Neural cell (in vitro differentiated cells): Measurements from ENCODE around the gene PPP1R8. TPM values are rescaled to one million over a fixed set of nuclear protein-coding genes. Genes with fewer than 3 reads are reported as not detected.

Source experiments
- H2AFZ ChIP-seq: fragments of 200-600, 300-800 bp; sonication (generic), shearing (Covaris generic); 2 replicates; pipeline ENCODE4 v1.6.0; 2014; ENCODE audit warnings: low read depth, mild to moderate bottlenecking, antibody characterized with exemption, low read length, moderate library complexity
- H3F3A ChIP-seq: fragments of 200-600 bp; shearing (Covaris generic); 2 replicates; pipeline ENCODE4 v1.6.1; 2016; ENCODE audit warnings: mild to moderate bottlenecking, moderate library complexity, mixed read lengths, antibody characterized with exemption, low read length; ENCODE audit not compliant: insufficient read depth, poor library complexity, severe bottlenecking
- H3K27ac ChIP-seq: fragments of 200-600, 300-800 bp; sonication (generic), shearing (Covaris generic); 2 replicates; pipeline ENCODE4 v1.5.1; 2014; ENCODE audit warnings: mild to moderate bottlenecking, low read length, moderate library complexity
- H3K27me3 ChIP-seq: fragments of 300-800, 200-600 bp; sonication (generic), shearing (Covaris generic); 2 replicates; pipeline ENCODE4 v1.6.0; 2014; ENCODE audit warnings: mild to moderate bottlenecking, low read depth, low read length, moderate library complexity; ENCODE audit not compliant: insufficient read depth
- H3K36me3 ChIP-seq: fragments of 300-800, 200-600 bp; sonication (generic), shearing (Covaris generic); 2 replicates; pipeline ENCODE4 v1.5.1; 2014; ENCODE audit warnings: mild to moderate bottlenecking, antibody characterized with exemption, low read length, moderate library complexity; ENCODE audit not compliant: insufficient read depth
- H3K4me2 ChIP-seq: fragments of 300-800, 200-600 bp; sonication (generic), shearing (Covaris generic); 2 replicates; pipeline ENCODE4 v1.6.0; 2014; ENCODE audit warnings: mild to moderate bottlenecking, low read length
- H3K4me3 ChIP-seq: fragments of 300-800, 200-600 bp; sonication (generic), shearing (Covaris generic); 2 replicates; pipeline ENCODE4 v1.5.1; 2014; ENCODE audit warnings: mild to moderate bottlenecking, low read length, moderate library complexity
- H3K79me2 ChIP-seq: fragments of 200-600 bp; shearing (Covaris generic); replicated peaks from 2 replicates; pipeline ENCODE4 v1.6.0; 2014; ENCODE audit warnings: mild to moderate bottlenecking, low read length, moderate library complexity; ENCODE audit not compliant: insufficient read depth
- H3K9ac ChIP-seq: fragments of 300-800, 200-600 bp; sonication (generic), shearing (Covaris generic); 2 replicates; pipeline ENCODE4 v1.6.1; 2016; ENCODE audit warnings: mild to moderate bottlenecking, low read length, mixed read lengths
- H3K9me2 ChIP-seq: fragments of 200-600 bp; shearing (Covaris generic); 2 replicates; pipeline ENCODE4 v1.6.1; 2016; ENCODE audit warnings: mild to moderate bottlenecking, low read length, mixed read lengths; ENCODE audit not compliant: insufficient read depth
- H3K9me3 ChIP-seq: fragments of 200-600, 300-800 bp; sonication (generic), shearing (Covaris generic); 2 replicates; pipeline ENCODE4 v1.6.1; 2016; ENCODE audit warnings: mild to moderate bottlenecking, mixed run types, low read length, moderate library complexity, mixed read lengths
- H4K20me1 ChIP-seq: fragments of 200-600 bp; shearing (Covaris generic); 2 replicates; pipeline ENCODE4 v1.6.1; 2016; ENCODE audit warnings: mild to moderate bottlenecking, mixed run types; ENCODE audit not compliant: insufficient read depth
- CTCF ChIP-seq: fragments of 450-650 bp; IDR thresholded peaks from 2 replicates; pipeline ENCODE4 v1.5.1; 2014; ENCODE audit warnings: antibody characterized with exemption, mild to moderate bottlenecking, moderate library complexity; ENCODE audit not compliant: poor library complexity, severe bottlenecking
- EP300 ChIP-seq: fragments of 450-650 bp; conservative IDR thresholded peaks from 2 replicates; pipeline ENCODE4 v1.6.1; 2014; ENCODE audit warnings: antibody characterized with exemption, mild to moderate bottlenecking, moderate library complexity; ENCODE audit not compliant: poor library complexity, severe bottlenecking
- EZH2 ChIP-seq: fragments of 200-600, 300-800 bp; shearing (Covaris generic), sonication (generic); IDR thresholded peaks from 2 replicates; pipeline ENCODE4 v1.6.1; 2014; ENCODE audit warnings: antibody characterized with exemption, low read length, borderline replicate concordance, mild to moderate bottlenecking; ENCODE audit not compliant: insufficient read depth, poor library complexity, severe bottlenecking
- MXI1 ChIP-seq: fragments of 450-650 bp; conservative IDR thresholded peaks from 2 replicates; pipeline ENCODE4 v1.6.1; 2014; ENCODE audit warnings: antibody characterized with exemption, mild to moderate bottlenecking; ENCODE audit not compliant: poor library complexity, severe bottlenecking
- POLR2AphosphoS5 ChIP-seq: IDR thresholded peaks from 2 replicates; pipeline ENCODE4 v1.6.1; 2012
- RAD21 ChIP-seq: fragments of 450-650 bp; conservative IDR thresholded peaks from 2 replicates; pipeline ENCODE4 v1.6.1; 2014; ENCODE audit warnings: antibody characterized with exemption, mild to moderate bottlenecking, moderate library complexity
- REST ChIP-seq: IDR thresholded peaks from 2 replicates; pipeline ENCODE4 v1.6.1; 2012; ENCODE audit warnings: borderline replicate concordance
- SMC3 ChIP-seq: fragments of 450-650 bp; conservative IDR thresholded peaks from 2 replicates; pipeline ENCODE4 v1.6.1; 2014; ENCODE audit warnings: antibody characterized with exemption, mild to moderate bottlenecking, moderate library complexity; ENCODE audit not compliant: poor library complexity
- TAF1 ChIP-seq: IDR thresholded peaks from 2 replicates; pipeline ENCODE4 v1.6.1; 2012; ENCODE audit warnings: low read depth
- polyA plus RNA-seq: library from polyadenylated mRNA; depleted of rRNA; stranded (reverse); fragments of >200 nt; gene quantifications from 2 replicates; pipeline ENCODE4 v1.2.3, GENCODE V29; 2014

The PPP1R8 gene
- polyA plus RNA-seq, 1 donor from 2014 or later, result 90.1 TPM

GRCh38 chr1:27784700-27785099, 45.9 kb upstream of the PPP1R8 start:
- Histone ChIP-seq H3K9me3 (no peaks in the 10 kb centered on the region), H3K9ac (no peak overlapping the region), H3K9me2 (no peaks in the 10 kb centered on the region), H2AFZ (no peak overlapping the region), H3K4me2 (no peak overlapping the region), H3K27ac (no peak overlapping the region), H4K20me1 (no peaks in the 10 kb centered on the region), H3K4me3 (no peak overlapping the region), H3K79me2 (peaks cover 4% of the 10 kb centered on the region), H3F3A (no peaks in the 10 kb centered on the region), H3K27me3 (no peaks in the 10 kb centered on the region), H3K36me3 (no peaks in the 10 kb centered on the region)
- TF ChIP-seq REST (no peak), POLR2AphosphoS5 (no peak), EZH2 (no peak), EP300 (no peak), RAD21 (no peak), MXI1 (no peak), CTCF (no peak)

GRCh38 chr1:27785781-27786455, 44.7 kb upstream of the PPP1R8 start:
- no peaks in the 10 kb centered on the region for H4K20me1 ChIP-seq
- H3F3A ChIP-seq, result no peaks in the 10 kb centered on the region
- H3K9ac ChIP-seq, result no peak overlapping the region
- H3K4me3 ChIP-seq, result no peak overlapping the region
- H2AFZ ChIP-seq, result no peak overlapping the region
- peaks cover 4% of the 10 kb centered on the region for H3K79me2 ChIP-seq
- no peaks in the 10 kb centered on the region for H3K9me3 ChIP-seq
- no peaks in the 10 kb centered on the region for H3K36me3 ChIP-seq
- TF ChIP-seq SMC3, result no peak
- H3K27me3 ChIP-seq, result no peaks in the 10 kb centered on the region
- H3K9me2 ChIP-seq, result no peaks in the 10 kb centered on the region
- H3K4me2 ChIP-seq, result no peak overlapping the region
- H3K27ac ChIP-seq, result no peak overlapping the region

- H3K9me2 ChIP-seq, result no peaks in the 10 kb centered on the region
- H2AFZ ChIP-seq, result no peak overlapping the region
- no peaks in the 10 kb centered on the region for H4K20me1 ChIP-seq
- no peak for TF ChIP-seq EZH2
- no peak for TF ChIP-seq SMC3
- no peak for TF ChIP-seq CTCF
- no peak for TF ChIP-seq REST
- no peak for TF ChIP-seq RAD21
- no peak for TF ChIP-seq TAF1
- no peak for TF ChIP-seq MXI1
- no peak for TF ChIP-seq POLR2AphosphoS5
- no peak for TF ChIP-seq EP300
- H3K79me2 ChIP-seq, result no peaks in the 10 kb centered on the region
- H3K36me3 ChIP-seq, result no peaks in the 10 kb centered on the region
- H3K27ac ChIP-seq, result no peak overlapping the region
- no peaks in the 10 kb centered on the region for H3K9me3 ChIP-seq
- H3F3A ChIP-seq, result no peaks in the 10 kb centered on the region
- H3K27me3 ChIP-seq, result no peaks in the 10 kb centered on the region
- H3K4me3 ChIP-seq, result no peak overlapping the region
- H3K9ac ChIP-seq, result no peak overlapping the region
- no peak overlapping the region for H3K4me2 ChIP-seq
Measured at GRCh38 chr1:27787895-27788294, 42.7 kb upstream of the PPP1R8 start.
